K562 (cell line): ENCODE measurements around the gene NDUFS3. TPM values are rescaled to one million over a fixed set of nuclear protein-coding genes. Genes with fewer than 3 reads are reported as not detected.

Source experiments
- ATAC-seq: fragments of 200-7000 bp; cut with Tn5 transposase; 3 replicates; pipeline ENCODE4 v1.9.1; 2020; ENCODE audit warnings: moderate library complexity
- BruUV-seq: library from RNA; stranded (reverse); fragments of 400-500 nt; replicated peaks from 2 replicates; lab custom pipeline; 2021; lab: Mats Ljungman, UMichigan
- CTCF ChIA-PET: fragments of 300-600 bp; formaldehyde crosslinking; extraction: SDS; loops from one replicate; lab custom pipeline; 2021; ENCODE audit warnings: low intra/inter-chr PET ratio; lab: Yijun Ruan, JAX
- POLR2A ChIA-PET: fragments of 300-600, 350-650 bp; sonication (Branson Sonifier 250); formaldehyde crosslinking; extraction: SDS; loops from one replicate; lab custom pipeline; 2021; ENCODE audit warnings: antibody characterized with exemption, inconsistent platforms; lab: Yijun Ruan, JAX
- DNase-seq, 4 experiments: peaks; one replicate each; pipeline versions ENCODE4 v3.0.0 to v3.0.0-alpha.2; 2011 to 2018; ENCODE audit warnings: low spot score in 3 of 4, mixed read lengths in 3 of 4; ENCODE audit errors: extremely low read depth in 1 of 4
- FAIRE-seq: peaks from 2 replicates; lab custom pipeline; 2011; peaks lifted over from hg19 to GRCh38; lab: Jason Lieb, UNC
- H2AFZ ChIP-seq: 2 replicates; pipeline ENCODE4 v1.6.0; 2011; ENCODE audit warnings: low read depth, low read length, control low read depth, inconsistent platforms
- H3K27ac ChIP-seq: fragments of 200-600 bp; 3 replicates; pipeline ENCODE4 v1.8.0; 2011; ENCODE audit warnings: low read depth, mild to moderate bottlenecking, control low read depth, inconsistent platforms, low read length, moderate library complexity, mixed read lengths; ENCODE audit errors: extremely low read depth
- H3K27me3 ChIP-seq, 2 experiments: fragments of 300-600 bp in 1 of 2; 2 replicates in 1 of 2; 3 replicates in 1 of 2; pipeline versions ENCODE4 v1.6.0 to v1.8.0; 2011; ENCODE audit warnings: inconsistent platforms in 2 of 2, low read length in 2 of 2, mild to moderate bottlenecking in 1 of 2, mixed read lengths in 1 of 2, moderate library complexity in 1 of 2; ENCODE audit not compliant: control insufficient read depth in 2 of 2, insufficient read depth in 2 of 2
- H3K36me3 ChIP-seq: fragments of 300-600 bp; 3 replicates; pipeline ENCODE4 v1.8.0; 2011; ENCODE audit warnings: mild to moderate bottlenecking, low read length, inconsistent platforms; ENCODE audit not compliant: control insufficient read depth, insufficient read depth
- H3K4me1 ChIP-seq, 2 experiments: fragments of 200-600 bp in 1 of 2; replicated peaks in 1 of 2; 2 replicates in 1 of 2; 3 replicates in 1 of 2; pipeline versions ENCODE4 v1.5.1 to v1.8.0; 2011; ENCODE audit warnings: inconsistent platforms in 2 of 2, low read length in 2 of 2, mild to moderate bottlenecking in 1 of 2, mixed read lengths in 1 of 2, moderate library complexity in 1 of 2; ENCODE audit not compliant: control insufficient read depth in 2 of 2, insufficient read depth in 2 of 2
- H3K4me2 ChIP-seq: 2 replicates; pipeline ENCODE4 v1.6.1; 2011; ENCODE audit warnings: low read length, control low read depth, inconsistent platforms, mixed read lengths; ENCODE audit not compliant: insufficient read depth
- H3K4me3 ChIP-seq: fragments of 200-600 bp; sonication (generic), shearing (Covaris generic); 2 replicates; pipeline ENCODE4 v1.5.1; 2016; ENCODE audit warnings: control low read depth, inconsistent platforms
- H3K79me2 ChIP-seq: fragments of 200-600 bp; 3 replicates; pipeline ENCODE4 v1.8.0; 2011; ENCODE audit warnings: low read length, inconsistent platforms; ENCODE audit not compliant: control insufficient read depth, insufficient read depth
- H3K9ac ChIP-seq, 2 experiments: 2 replicates each; pipeline versions ENCODE4 v1.6.0 to v1.6.1; 2011; ENCODE audit warnings: low read depth in 2 of 2, low read length in 2 of 2, control low read depth in 1 of 2, inconsistent platforms in 1 of 2, mild to moderate bottlenecking in 1 of 2, mixed read lengths in 1 of 2; ENCODE audit not compliant: insufficient read depth in 1 of 2
- H3K9me1 ChIP-seq: one replicate; pipeline ENCODE4 v1.6.0; 2011; ENCODE audit warnings: inconsistent platforms, mild to moderate bottlenecking, low read length, moderate library complexity; ENCODE audit not compliant: control insufficient read depth, insufficient read depth
- H3K9me3 ChIP-seq: replicated peaks from 2 replicates; pipeline ENCODE4 v1.5.1; 2011; ENCODE audit warnings: low read depth, low read length, inconsistent platforms; ENCODE audit not compliant: control insufficient read depth, insufficient read depth
- H4K20me1 ChIP-seq: replicated peaks from 2 replicates; pipeline ENCODE4 v1.6.1; 2011; ENCODE audit warnings: low read length, inconsistent platforms, mixed read lengths; ENCODE audit not compliant: control insufficient read depth, insufficient read depth
- CBFA2T2 ChIP-seq: fragments of 450-650 bp; conservative IDR thresholded peaks from 2 replicates; pipeline ENCODE4 v1.6.1; 2017; ENCODE audit warnings: mild to moderate bottlenecking
- POLR2G ChIP-seq: fragments of 200-400 bp; formaldehyde crosslinking; IDR thresholded peaks from 2 replicates; pipeline ENCODE4 v1.6.1; 2017; ENCODE audit warnings: low read depth, mild to moderate bottlenecking, antibody characterized with exemption, low read length, moderate library complexity
- SIRT6 ChIP-seq: IDR thresholded peaks from one replicate; pipeline ENCODE4 v1.6.1; 2012; ENCODE audit warnings: low read depth, mild to moderate bottlenecking, control low read depth, inconsistent platforms, low read length, moderate library complexity
- SIX5 ChIP-seq, 2 experiments: IDR thresholded peaks; 2 replicates each; pipeline ENCODE4 v1.6.1; 2011; ENCODE audit warnings: low read length in 2 of 2, borderline replicate concordance in 1 of 2, low read depth in 1 of 2, mild to moderate bottlenecking in 1 of 2, moderate library complexity in 1 of 2; ENCODE audit not compliant: insufficient read depth in 1 of 2
- ZNF143 ChIP-seq: sonication (generic); formaldehyde crosslinking; IDR thresholded peaks from 2 replicates; pipeline ENCODE4 v1.9.0; 2022; ENCODE audit warnings: mild to moderate bottlenecking, missing genetic modification reagents
- WGBS: fragments of 100-300 bp; shearing (Covaris generic); methylation state at CpG from one replicate; pipeline ENCODE4 v1.1.6; 2016; ENCODE audit warnings: low coverage, mixed read lengths; ENCODE audit not compliant: insufficient coverage; ENCODE audit errors: missing lambda C conversion rate; 5-methylcytosine and 5-hydroxymethylcytosine counted together
- in situ Hi-C: fragments of 300-500 bp; cut with MboI; formaldehyde crosslinking; loops from 4 replicates; pipeline ENCODE4 v1.15.0; 2018; ENCODE audit warnings: inconsistent platforms, mixed read lengths
- intact Hi-C: fragments of 100-400 bp; cut with micrococcal nuclease; formaldehyde crosslinking; loops from 2 replicates; pipeline ENCODE4 v1.14.2; 2022
- polyA plus RNA-seq, 8 experiments: library from polyadenylated mRNA; depleted of rRNA in 4 of 8; stranded (reverse) in 5 of 8; unstranded in 3 of 8; fragments of >200 nt; fragmentation: Nextera tagmentation in 2 of 8; fragmentation: Illumina TruSeq in 1 of 8; extraction: Ambion mirVana in 2 of 8; extraction: Trizol in 1 of 8; gene quantifications; 2 replicates each; pipeline versions ENCODE4 v1.2.1 to v1.2.3, GENCODE V29; 2011 to 2014; ENCODE audit warnings: inconsistent platforms in 1 of 8, missing spikeins in 1 of 8
- total RNA-seq, 7 experiments: library from RNA; depleted of rRNA in 6 of 7; stranded (reverse); fragments of >200 nt in 6 of 7; fragmentation: Illumina TruSeq in 2 of 7; extraction: Trizol in 2 of 7; gene quantifications; 2 replicates each; pipeline versions ENCODE4 v1.2.1 to v1.2.3, GENCODE V29; 2011 to 2021; ENCODE audit warnings: low replicate concordance in 1 of 7
- TF ChIP-seq, protein P1 (sequence below): fragments of 450-650 bp; IDR thresholded peaks from 2 replicates; pipeline ENCODE4 v1.6.1; 2016; ENCODE audit warnings: mild to moderate bottlenecking, moderate library complexity
- TF ChIP-seq, protein P2 (sequence below): fragments of 450-650 bp; formaldehyde crosslinking; IDR thresholded peaks from 2 replicates; pipeline ENCODE4 v1.4.0; 2022; ENCODE audit warnings: missing genetic modification characterization
- TF ChIP-seq, protein P3 (sequence below): sonication (generic); formaldehyde crosslinking; IDR thresholded peaks from 2 replicates; pipeline ENCODE4 v1.8.1; 2023; ENCODE audit warnings: mild to moderate bottlenecking, missing genetic modification reagents

NDUFS3 gene
- total and polyA plus RNA-seq, 9 of the 15 experiments (the other 6 are each of a cell fraction or from before 2014, with no cell fraction given): 38.7 to 341 (median 194) TPM

DNA sequence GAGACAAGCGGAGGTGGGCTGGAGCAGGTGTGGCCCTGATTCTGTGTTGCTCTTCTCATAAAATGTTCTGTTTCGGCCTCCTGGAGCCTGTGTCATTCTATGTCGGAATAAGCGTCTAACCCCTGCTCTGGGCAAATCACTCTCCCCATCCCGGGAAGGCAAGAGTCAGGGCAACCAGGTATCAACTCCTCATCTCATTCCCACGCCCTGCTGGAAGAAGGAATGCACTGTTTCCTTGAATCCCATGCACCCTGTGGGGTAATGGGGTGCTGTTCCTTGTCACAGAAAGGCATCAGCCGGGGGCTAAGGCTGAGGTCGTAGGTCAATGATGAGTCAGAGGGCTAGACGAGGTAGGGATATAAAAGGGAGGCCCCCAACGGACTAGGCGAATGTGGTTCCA, 10.2 kb downstream of the NDUFS3 start:
- H3K4me3 ChIP-seq: no peak overlapping the region
- H3K27ac ChIP-seq: no peak overlapping the region
- no peak overlapping the region for H2AFZ ChIP-seq
- ChIA-PET CTCF (no interaction called here), POLR2A (interaction anchor here (0.6 to 1.5 kb wide), 2 partner anchors 12 to 14 kb away, joined by 3 read pairs; no protein-coding TSS in a partner anchor)
- BruUV-seq: no TSS peak
- H3K9me3 ChIP-seq: no peaks in the 10 kb centered on the region
- peaks cover 11% of the 10 kb centered on the region; the same call in 1 of the 3 replicates for H3K36me3 ChIP-seq
- ATAC-seq: no peak
- H3K4me2 ChIP-seq: no peak overlapping the region
- H3K79me2 ChIP-seq: no peaks in the 10 kb centered on the region
- H3K9ac ChIP-seq: no peak overlapping the region
- WGBS: 57% methylated on average over 8 of the region's 11 CpGs
- H4K20me1 ChIP-seq: no peaks in the 10 kb centered on the region
- intact Hi-C loops (no loop called here), in situ Hi-C loops (no loop called here)
- no peak for DNase-seq
- no peaks in the 10 kb centered on the region for H3K9me1 ChIP-seq
- H3K27me3 ChIP-seq: peaks cover 13 to 18% of the 10 kb centered on the region in 2 experiments
- no peak for FAIRE-seq
- H3K4me1 ChIP-seq: peaks cover 0 to 18% of the 10 kb centered on the region in 2 experiments; a peak in 2 of 5 replicates
- TF ChIP-seq, protein P1, sequence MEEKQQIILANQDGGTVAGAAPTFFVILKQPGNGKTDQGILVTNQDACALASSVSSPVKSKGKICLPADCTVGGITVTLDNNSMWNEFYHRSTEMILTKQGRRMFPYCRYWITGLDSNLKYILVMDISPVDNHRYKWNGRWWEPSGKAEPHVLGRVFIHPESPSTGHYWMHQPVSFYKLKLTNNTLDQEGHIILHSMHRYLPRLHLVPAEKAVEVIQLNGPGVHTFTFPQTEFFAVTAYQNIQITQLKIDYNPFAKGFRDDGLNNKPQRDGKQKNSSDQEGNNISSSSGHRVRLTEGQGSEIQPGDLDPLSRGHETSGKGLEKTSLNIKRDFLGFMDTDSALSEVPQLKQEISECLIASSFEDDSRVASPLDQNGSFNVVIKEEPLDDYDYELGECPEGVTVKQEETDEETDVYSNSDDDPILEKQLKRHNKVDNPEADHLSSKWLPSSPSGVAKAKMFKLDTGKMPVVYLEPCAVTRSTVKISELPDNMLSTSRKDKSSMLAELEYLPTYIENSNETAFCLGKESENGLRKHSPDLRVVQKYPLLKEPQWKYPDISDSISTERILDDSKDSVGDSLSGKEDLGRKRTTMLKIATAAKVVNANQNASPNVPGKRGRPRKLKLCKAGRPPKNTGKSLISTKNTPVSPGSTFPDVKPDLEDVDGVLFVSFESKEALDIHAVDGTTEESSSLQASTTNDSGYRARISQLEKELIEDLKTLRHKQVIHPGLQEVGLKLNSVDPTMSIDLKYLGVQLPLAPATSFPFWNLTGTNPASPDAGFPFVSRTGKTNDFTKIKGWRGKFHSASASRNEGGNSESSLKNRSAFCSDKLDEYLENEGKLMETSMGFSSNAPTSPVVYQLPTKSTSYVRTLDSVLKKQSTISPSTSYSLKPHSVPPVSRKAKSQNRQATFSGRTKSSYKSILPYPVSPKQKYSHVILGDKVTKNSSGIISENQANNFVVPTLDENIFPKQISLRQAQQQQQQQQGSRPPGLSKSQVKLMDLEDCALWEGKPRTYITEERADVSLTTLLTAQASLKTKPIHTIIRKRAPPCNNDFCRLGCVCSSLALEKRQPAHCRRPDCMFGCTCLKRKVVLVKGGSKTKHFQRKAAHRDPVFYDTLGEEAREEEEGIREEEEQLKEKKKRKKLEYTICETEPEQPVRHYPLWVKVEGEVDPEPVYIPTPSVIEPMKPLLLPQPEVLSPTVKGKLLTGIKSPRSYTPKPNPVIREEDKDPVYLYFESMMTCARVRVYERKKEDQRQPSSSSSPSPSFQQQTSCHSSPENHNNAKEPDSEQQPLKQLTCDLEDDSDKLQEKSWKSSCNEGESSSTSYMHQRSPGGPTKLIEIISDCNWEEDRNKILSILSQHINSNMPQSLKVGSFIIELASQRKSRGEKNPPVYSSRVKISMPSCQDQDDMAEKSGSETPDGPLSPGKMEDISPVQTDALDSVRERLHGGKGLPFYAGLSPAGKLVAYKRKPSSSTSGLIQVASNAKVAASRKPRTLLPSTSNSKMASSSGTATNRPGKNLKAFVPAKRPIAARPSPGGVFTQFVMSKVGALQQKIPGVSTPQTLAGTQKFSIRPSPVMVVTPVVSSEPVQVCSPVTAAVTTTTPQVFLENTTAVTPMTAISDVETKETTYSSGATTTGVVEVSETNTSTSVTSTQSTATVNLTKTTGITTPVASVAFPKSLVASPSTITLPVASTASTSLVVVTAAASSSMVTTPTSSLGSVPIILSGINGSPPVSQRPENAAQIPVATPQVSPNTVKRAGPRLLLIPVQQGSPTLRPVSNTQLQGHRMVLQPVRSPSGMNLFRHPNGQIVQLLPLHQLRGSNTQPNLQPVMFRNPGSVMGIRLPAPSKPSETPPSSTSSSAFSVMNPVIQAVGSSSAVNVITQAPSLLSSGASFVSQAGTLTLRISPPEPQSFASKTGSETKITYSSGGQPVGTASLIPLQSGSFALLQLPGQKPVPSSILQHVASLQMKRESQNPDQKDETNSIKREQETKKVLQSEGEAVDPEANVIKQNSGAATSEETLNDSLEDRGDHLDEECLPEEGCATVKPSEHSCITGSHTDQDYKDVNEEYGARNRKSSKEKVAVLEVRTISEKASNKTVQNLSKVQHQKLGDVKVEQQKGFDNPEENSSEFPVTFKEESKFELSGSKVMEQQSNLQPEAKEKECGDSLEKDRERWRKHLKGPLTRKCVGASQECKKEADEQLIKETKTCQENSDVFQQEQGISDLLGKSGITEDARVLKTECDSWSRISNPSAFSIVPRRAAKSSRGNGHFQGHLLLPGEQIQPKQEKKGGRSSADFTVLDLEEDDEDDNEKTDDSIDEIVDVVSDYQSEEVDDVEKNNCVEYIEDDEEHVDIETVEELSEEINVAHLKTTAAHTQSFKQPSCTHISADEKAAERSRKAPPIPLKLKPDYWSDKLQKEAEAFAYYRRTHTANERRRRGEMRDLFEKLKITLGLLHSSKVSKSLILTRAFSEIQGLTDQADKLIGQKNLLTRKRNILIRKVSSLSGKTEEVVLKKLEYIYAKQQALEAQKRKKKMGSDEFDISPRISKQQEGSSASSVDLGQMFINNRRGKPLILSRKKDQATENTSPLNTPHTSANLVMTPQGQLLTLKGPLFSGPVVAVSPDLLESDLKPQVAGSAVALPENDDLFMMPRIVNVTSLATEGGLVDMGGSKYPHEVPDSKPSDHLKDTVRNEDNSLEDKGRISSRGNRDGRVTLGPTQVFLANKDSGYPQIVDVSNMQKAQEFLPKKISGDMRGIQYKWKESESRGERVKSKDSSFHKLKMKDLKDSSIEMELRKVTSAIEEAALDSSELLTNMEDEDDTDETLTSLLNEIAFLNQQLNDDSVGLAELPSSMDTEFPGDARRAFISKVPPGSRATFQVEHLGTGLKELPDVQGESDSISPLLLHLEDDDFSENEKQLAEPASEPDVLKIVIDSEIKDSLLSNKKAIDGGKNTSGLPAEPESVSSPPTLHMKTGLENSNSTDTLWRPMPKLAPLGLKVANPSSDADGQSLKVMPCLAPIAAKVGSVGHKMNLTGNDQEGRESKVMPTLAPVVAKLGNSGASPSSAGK: no peak
- TF ChIP-seq SIX5 (IDR thresholded peaks at IDR 0.05; ENCODE audit: borderline replicate concordance in 1 of 2, insufficient read depth in 1 of 2, low read depth in 1 of 2, low read length in 2 of 2) (no peak), ZNF143 (no peak), SIRT6 (no peak), POLR2G (no peak), CBFA2T2 (no peak)
- TF ChIP-seq, protein P2, sequence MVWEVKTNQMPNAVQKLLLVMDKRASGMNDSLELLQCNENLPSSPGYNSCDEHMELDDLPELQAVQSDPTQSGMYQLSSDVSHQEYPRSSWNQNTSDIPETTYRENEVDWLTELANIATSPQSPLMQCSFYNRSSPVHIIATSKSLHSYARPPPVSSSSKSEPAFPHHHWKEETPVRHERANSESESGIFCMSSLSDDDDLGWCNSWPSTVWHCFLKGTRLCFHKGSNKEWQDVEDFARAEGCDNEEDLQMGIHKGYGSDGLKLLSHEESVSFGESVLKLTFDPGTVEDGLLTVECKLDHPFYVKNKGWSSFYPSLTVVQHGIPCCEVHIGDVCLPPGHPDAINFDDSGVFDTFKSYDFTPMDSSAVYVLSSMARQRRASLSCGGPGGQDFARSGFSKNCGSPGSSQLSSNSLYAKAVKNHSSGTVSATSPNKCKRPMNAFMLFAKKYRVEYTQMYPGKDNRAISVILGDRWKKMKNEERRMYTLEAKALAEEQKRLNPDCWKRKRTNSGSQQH (CRISPR knock-in tag): no peak
- TF ChIP-seq, protein P3, sequence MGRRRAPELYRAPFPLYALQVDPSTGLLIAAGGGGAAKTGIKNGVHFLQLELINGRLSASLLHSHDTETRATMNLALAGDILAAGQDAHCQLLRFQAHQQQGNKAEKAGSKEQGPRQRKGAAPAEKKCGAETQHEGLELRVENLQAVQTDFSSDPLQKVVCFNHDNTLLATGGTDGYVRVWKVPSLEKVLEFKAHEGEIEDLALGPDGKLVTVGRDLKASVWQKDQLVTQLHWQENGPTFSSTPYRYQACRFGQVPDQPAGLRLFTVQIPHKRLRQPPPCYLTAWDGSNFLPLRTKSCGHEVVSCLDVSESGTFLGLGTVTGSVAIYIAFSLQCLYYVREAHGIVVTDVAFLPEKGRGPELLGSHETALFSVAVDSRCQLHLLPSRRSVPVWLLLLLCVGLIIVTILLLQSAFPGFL: no peak
